H1 (cell line): ENCODE results near the gene MRPS34. TPM values are rescaled to one million over a fixed set of nuclear protein-coding genes. Genes with fewer than 3 reads are reported as not detected.

ENCODE experiments used
- CBX8 ChIP-seq: fragments of 300-800, 300-1000 bp; sonication (generic); IDR thresholded peaks from 2 replicates; pipeline ENCODE4 v1.7.1; 2016; ENCODE audit warnings: low read depth, low read length, borderline replicate concordance
- CHD2 ChIP-seq: IDR thresholded peaks from 2 replicates; pipeline ENCODE4 v1.6.1; 2012; ENCODE audit warnings: low read length, improper control_type of control experiment
- E2F6 ChIP-seq: IDR thresholded peaks from 2 replicates; pipeline ENCODE4 v1.6.1; 2012; ENCODE audit warnings: inconsistent platforms
- GABPA ChIP-seq: IDR thresholded peaks from 2 replicates; pipeline ENCODE4 v1.6.1; 2011; ENCODE audit warnings: mild to moderate bottlenecking, low read length, moderate library complexity, borderline replicate concordance; ENCODE audit not compliant: insufficient read depth
- JUN ChIP-seq: IDR thresholded peaks from 2 replicates; pipeline ENCODE4 v1.6.1; 2011; ENCODE audit warnings: low read depth, mild to moderate bottlenecking, improper control_type of control experiment, low read length
- KDM4A ChIP-seq: IDR thresholded peaks from one replicate; pipeline ENCODE4 v1.7.1; 2012; ENCODE audit warnings: low read depth, mild to moderate bottlenecking, moderate library complexity, low read length, inconsistent platforms; ENCODE audit not compliant: severe bottlenecking
- RFX5 ChIP-seq: IDR thresholded peaks from 2 replicates; pipeline ENCODE4 v1.6.1; 2011; ENCODE audit warnings: low read depth, low read length, improper control_type of control experiment, borderline replicate concordance
- SAP30 ChIP-seq: fragments of 300-600 bp; sonication (generic); IDR thresholded peaks from 2 replicates; pipeline ENCODE4 v1.7.1; 2012; ENCODE audit warnings: low read length, moderate library complexity, mild to moderate bottlenecking, inconsistent platforms; ENCODE audit not compliant: insufficient read depth, insufficient replicate concordance
- TBP ChIP-seq: IDR thresholded peaks from 2 replicates; pipeline ENCODE4 v1.6.1; 2011; ENCODE audit warnings: low read depth, low read length, improper control_type of control experiment
- polyA plus RNA-seq, 7 experiments: library from polyadenylated mRNA; depleted of rRNA in 3 of 7; stranded (reverse) in 5 of 7; unstranded in 2 of 7; fragments of >200 nt in 5 of 7; fragments of 200-250 nt in 2 of 7; gene quantifications; 1 replicate in 5 of 7; 2 replicates in 1 of 7; 4 replicates in 1 of 7; pipeline versions ENCODE4 v1.2.1 to v1.2.3, GENCODE V29; 2011 to 2013; ENCODE audit warnings: missing spikeins in 2 of 7, mixed read lengths in 2 of 7
- total RNA-seq: library from RNA; stranded (reverse); fragmentation: NEBNext Ultra II Directional; extraction: Animal tissue kit (Norgen Biotek cat#: 25700); gene quantifications from 2 replicates; pipeline ENCODE4 v1.2.1, GENCODE V29; 2021

Gene MRPS34
- total and polyA plus RNA-seq, 2 of the 8 experiments (the other 6 are each of a cell fraction or from before 2014, with no cell fraction given) = 168 to 252 TPM

- TF ChIP-seq E2F6 = no peak
- no peak for TF ChIP-seq CHD2
- no peak for TF ChIP-seq SAP30
- no peak for TF ChIP-seq RFX5
- TF ChIP-seq TBP = no peak
- no peak for TF ChIP-seq JUN
- no peak for TF ChIP-seq CBX8
- no peak for TF ChIP-seq KDM4A
- TF ChIP-seq GABPA = no peak
Observed at GRCh38 chr16:1740781-1741490, 32.0 kb downstream of the MRPS34 start (continued).
